Suprapubic skin (tissue), 3 donors: ENCODE measurements around the gene MLLT10.

ENCODE experiments used
- POLR2A ChIP-seq, 2 donors: fragments of 450-650 bp; IDR thresholded peaks; one replicate each; pipeline ENCODE4 v1.6.1; 2017; ENCODE audit warnings: antibody characterized with exemption in 2 of 2, mild to moderate bottlenecking in 2 of 2, moderate library complexity in 2 of 2
- TF ChIP-seq, protein P1 (sequence below), 2 donors: fragments of 200-600 bp in 1 of 2; fragments of 450-650 bp in 1 of 2; sonication (generic) in 1 of 2; IDR thresholded peaks; one replicate each; pipeline ENCODE4 v1.5.1; 2016 to 2019; ENCODE audit warnings: antibody characterized with exemption in 2 of 2, mild to moderate bottlenecking in 1 of 2, moderate library complexity in 1 of 2

DNA sequence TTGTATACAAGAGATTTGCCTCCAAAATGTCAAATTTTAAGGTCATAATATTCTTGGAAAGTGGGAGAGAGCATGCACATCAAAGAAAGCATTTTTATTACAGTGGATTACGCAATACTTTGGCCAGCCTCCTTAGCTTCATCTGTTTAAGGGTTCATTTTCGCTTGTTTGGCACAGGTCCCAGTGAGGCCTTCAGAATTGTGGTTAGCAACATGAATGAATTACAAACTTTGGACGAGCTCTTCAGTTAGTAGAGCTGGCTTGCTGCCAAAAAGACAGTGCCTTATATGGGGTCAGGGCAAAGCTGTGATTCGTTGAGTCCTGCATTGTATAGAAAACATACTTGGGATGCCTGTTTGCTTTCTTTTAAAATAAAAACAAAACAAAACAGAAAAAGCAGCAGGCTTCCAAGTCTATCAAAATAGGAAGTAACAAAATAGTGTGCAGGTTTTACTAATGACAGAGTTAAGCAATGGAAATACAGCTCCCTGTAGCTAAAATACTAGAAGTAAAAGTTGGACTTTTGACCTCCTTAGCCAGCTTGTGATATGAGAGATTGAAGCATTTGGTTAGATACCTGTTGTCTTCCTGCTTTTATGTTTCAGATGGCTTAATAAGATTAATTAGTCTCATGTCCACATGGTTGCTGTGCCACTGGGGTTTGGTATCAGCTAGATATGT is 190.8 kb downstream of the MLLT10 start:
- TF ChIP-seq, protein P1, sequence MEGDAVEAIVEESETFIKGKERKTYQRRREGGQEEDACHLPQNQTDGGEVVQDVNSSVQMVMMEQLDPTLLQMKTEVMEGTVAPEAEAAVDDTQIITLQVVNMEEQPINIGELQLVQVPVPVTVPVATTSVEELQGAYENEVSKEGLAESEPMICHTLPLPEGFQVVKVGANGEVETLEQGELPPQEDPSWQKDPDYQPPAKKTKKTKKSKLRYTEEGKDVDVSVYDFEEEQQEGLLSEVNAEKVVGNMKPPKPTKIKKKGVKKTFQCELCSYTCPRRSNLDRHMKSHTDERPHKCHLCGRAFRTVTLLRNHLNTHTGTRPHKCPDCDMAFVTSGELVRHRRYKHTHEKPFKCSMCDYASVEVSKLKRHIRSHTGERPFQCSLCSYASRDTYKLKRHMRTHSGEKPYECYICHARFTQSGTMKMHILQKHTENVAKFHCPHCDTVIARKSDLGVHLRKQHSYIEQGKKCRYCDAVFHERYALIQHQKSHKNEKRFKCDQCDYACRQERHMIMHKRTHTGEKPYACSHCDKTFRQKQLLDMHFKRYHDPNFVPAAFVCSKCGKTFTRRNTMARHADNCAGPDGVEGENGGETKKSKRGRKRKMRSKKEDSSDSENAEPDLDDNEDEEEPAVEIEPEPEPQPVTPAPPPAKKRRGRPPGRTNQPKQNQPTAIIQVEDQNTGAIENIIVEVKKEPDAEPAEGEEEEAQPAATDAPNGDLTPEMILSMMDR (IDR thresholded peaks at IDR 0.05): no peak
- no peak for TF ChIP-seq POLR2A (IDR thresholded peaks at IDR 0.05)
